Activated CD4-positive, alpha-beta T cell treated with anti-CD3 and anti-CD28 coated beads, Interleukin-2, amount 50 U/mL, for 16 hours (primary cell): ENCODE data around the gene PIP5K1B.

Experiments
- DNase-seq: peaks from one replicate; pipeline ENCODE4 v3.0.0-alpha.2; 2020

The PIP5K1B gene

DNA sequence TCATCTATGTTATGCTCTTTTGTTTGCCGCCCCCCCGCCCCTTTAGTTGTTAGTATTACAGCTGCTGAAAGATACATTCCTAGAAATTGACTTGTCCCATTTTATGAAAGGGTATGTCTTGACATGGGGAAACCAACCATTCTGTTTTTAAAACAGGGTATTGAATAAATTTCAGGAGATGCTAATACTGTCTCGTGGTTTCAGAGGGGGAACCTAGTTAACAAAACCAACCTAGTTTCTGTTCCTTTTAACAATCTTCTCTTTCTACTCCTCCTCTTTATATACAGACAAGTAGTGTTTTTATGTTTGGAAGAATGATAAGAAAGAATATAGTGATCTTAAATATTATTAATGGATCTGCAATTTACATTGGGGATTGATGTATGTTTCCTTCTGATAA lies 3.5 kb downstream of the PIP5K1B start:
- DNase-seq, result no peak

GRCh38 chr9:68709291-68710110 lies 4.5 kb downstream of the PIP5K1B start:
- no peak for DNase-seq

DNA sequence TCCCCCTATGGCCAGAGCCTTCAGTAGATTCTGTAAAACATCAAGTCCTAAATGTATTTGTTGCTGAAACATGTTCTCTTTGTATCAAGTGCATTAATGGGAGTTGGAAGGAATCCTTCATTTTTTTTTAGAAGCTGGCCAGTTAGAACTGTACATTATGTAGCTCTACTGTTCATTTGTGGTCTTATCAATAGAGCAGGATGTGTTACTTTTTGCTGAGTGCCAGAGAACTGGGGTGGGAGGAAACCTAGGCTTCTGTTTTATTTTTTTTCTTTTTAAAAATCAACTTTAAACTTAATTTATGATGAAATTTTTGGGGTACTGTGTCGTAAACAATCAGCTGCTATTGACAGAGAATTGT lies 5.1 kb downstream of the PIP5K1B start:
- DNase-seq, result no peak

DNA sequence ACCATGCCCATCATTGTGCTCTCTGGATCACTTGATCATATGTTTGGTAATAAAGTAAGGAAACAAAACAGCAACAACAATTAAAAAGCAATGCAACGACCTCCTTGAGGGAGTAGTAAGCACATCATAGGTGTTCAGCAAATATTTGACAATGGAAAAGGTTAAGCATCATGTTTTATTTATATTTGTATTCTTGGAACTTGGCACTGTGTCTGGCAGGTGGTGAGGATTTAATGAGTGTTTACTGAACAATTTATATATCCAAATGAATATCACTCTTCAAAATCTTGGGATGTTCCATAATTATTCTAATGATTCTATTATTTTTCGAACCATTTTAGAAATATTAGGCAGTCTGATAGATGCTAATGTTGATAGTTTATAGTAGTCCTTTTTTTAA lies 6.2 kb downstream of the PIP5K1B start:
- no peak for DNase-seq

- no peak for DNase-seq
These were observed 6.9 kb downstream of the PIP5K1B start for GRCh38 chr9:68711932-68712331.

- no peak for DNase-seq
These were observed 9.6 kb downstream of the PIP5K1B start for GRCh38 chr9:68714416-68715180.

DNA sequence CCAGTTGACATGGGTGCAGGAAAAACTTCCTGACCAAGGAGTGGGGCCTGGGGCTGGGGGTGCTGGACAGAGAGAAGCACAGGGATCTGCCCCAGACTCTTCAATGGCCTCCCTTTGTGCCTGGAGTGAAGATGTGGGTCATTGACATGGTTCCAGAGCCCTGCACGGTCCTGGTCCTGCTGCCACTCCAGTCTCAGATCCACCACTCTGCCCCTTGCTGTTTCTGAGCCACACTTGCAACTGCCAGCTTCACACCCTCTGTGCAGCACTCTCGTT lies 10.1 kb downstream of the PIP5K1B start:
- no peak for DNase-seq

DNA sequence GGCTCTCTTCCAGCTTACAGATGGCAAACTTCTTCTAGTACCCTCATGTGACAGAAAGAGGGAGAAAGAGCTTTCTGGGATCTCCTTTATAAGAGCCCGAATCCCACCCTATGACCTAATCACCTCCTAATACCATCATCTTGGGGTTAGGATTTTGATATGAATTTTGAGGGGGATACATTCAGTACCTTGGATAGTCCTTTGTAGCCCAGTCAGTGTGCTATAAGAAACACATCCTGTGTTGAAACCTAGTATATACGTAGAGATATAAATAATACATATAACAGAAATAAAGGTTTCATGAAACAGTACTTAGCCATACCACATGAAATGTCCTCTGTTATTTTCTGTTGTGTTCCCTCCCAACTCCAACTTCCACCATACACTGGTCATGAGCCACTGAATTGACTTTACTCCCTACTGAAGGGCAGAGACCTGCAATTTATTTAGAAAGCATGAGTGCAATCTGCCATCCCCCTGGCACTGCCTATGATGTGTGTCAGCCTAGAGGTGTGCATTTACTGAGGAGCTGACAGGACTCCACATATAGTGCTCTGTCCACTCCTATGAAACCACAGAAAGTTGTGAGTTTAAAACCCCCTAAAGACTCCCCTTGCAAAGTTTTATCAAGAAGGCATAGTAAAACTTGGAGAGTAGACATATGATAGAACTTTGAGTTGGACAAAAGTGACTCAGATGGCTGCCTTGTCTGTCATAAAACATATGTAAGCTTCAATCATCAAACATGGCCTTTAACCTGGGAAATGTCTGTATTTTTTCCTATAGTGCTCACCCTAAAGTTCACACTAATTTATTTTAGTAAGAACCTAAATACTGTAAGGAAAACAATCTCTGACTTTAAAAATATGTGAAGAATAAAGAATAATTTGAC lies 12.8 kb downstream of the PIP5K1B start:
- no peak for DNase-seq

GRCh38 chr9:68719847-68720246 lies 14.8 kb downstream of the PIP5K1B start:
- DNase-seq, result no peak

DNA sequence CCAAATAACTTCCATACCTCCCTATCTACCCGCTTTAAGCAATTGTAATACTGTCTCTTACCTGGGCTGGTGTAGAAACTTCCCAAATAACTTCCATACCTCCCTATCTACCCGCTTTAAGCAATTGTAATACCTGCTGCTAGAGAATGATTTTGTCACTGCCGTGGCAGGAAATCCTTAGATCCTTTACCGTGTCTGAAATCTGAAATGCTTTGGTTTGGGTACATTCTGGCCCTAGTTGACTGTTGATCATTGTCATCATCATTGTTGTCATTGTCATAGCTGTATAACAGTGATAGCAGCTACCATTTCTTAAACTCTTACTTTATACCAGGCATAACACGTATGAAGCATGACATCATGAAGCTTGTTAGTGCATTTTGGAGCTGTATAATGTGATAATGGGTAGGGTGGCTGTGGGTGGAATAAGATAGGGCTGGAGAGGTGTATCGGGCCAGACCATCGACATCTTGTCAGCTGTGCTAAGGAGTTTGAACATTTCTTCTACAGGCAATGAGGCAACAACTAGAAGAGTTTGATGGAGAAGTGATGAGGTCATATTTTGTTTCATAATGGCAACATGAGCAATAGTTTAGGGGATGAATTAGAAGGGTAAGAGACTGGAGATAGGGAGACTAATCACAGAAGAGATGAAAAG lies 15.7 kb downstream of the PIP5K1B start:
- no peak for DNase-seq

DNA sequence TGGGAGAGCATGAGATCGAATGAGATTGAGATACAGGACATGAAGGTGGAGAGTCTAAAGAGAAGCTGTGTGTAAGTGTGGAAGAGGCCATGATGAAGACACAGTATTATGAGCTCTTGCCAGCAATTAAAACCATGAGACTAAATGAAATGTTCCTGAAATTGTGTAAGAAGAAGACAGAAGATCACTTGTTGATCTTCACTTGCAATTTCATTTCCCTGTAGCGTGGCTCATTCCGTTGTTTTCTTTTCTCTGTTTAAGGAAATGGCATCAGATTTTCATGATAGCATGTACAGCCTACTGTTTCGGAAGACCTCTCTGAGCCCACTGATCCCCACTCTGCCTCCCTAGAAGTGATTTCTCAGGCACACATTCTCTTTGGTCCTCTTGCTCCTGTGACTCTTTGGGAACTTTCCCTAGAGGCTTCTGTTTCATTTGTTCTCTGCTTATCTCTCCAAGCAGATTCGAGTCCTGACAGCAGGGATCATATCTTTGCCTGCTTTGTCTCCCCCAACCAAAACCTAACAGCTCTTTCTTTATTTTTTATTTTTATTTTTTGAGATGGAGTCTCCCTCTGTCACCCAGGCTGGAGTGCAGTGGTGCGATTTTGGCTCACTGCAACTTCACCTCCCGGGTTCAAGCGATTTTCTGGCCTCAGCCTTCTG lies 16.8 kb downstream of the PIP5K1B start:
- no peak for DNase-seq

DNA sequence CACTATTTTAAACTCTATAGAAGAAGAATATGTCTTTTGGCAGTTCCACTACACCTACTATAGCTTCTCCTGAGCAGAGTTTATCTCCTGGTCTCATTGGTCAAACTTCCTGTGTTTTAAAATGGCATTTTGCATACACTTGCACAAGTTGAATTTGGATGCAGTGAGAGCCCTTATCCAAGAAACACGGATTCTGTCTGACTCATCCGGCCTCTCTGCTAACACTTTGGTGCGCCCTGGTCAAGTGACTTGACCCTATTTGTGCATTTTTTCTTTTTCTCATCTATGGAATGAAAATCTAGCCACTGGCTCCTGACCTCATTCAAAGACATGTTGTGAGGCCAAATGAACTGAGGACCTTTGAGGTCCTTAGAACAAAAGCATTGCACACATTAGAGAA lies 20.0 kb downstream of the PIP5K1B start:
- no peak for DNase-seq

DNA sequence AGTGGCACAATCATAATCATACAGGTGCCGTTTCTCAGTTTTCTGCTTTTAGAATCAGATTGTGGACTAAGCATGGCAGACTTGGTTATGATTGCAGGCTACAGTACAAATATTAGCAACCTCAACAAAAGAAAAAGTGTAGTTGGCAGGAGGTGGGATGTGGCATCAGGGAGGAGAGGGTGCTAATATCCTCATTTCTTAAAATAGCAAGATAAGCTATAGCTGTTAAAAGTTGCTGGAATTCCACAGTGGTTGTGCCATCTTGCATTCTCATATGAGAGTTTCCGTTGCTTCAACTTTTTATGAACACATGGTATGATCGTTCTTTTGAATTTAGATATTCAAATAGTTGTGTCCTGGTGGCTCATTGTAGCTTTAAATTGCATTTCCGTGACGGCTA lies 21.4 kb downstream of the PIP5K1B start:
- no peak for DNase-seq

DNA sequence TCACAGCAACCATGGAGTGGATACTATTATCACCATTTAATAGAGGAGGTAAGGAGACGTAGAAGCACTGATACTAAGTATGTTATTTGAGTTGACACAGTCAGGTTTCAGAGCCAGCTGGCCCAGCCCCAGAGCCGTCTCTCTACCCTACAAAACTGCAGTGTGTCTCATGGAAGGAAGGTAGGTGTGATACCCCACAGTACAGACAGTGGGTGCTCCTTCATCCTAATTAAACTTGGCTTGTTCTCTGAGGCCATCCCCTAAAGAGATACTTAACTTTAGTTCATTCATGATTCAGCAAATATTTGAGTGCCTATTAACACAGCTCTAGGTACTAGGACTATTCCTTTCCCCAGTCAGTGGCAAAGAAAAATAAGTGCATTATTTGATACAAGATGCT lies 22.6 kb downstream of the PIP5K1B start:
- DNase-seq, result no peak

DNA sequence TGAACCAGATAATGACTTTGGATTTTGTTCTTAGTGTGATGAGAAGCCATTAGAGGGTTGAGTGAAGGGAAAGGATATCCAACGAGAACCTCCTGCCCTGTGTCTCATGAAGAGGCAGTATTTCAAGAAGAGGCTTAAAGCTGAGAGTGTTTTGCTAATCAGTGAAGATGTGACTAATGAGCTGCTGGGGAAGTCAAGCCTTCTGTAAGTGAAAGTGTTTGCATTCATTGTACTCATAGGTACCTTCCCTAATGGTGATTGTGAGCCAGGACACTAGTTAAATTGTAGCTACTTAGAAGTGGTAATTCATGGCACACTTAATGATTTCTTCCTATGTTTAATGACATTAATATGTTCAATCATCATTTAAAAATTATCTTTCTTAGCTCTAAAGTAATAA lies 23.7 kb downstream of the PIP5K1B start:
- no peak for DNase-seq

DNA sequence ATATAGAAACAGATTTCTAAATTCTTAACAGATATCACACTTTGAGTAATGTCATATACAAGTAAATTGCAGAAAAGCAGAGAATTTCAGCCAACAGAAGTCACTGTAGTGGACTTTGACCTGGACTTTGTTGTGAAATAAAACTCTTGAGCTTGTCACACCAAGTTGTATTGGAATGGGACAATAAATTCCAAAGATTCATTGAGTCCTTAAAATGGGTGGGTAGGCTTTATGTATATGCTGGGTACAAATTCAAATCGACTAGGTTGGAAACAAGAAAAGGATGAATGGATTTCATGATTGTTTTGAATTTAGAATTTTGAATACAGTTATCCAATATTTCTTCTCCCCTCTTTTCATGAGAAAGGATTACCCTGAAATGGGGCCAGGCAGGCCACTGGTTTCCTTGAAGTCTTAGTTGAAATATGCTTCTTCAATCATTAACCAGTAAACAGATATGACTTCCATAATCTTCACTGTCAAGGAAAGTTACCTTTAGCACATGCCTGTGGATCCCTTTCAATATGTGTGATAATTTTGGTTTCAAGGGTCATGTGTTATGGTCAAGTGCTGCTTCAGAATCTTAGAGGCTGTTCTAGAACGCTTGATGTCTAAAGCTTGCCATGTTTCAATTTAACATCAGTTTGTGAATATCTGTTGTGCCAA lies 25.7 kb downstream of the PIP5K1B start:
- DNase-seq, result no peak

DNA sequence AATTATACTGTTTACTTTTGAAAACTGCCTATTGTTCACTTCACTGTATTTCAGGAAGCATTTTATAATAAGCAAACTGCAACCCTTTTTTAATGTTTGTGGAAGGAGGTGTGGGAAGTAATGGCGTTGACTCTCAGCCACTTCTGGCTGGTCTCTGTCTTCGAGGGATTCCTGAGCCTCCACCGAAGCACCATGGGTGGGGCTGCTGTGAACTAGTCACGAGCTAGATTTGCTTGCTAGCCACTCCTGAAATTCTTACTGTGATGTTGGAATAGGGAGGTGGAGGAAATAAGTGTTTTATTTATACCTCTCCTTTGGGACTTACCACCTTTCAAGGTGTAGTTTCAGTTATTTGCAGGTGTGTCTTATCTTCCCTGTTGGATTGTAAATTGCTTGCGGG lies 26.8 kb downstream of the PIP5K1B start:
- no peak for DNase-seq

GRCh38 chr9:68732405-68733020 lies 27.5 kb downstream of the PIP5K1B start:
- no peak for DNase-seq

- DNase-seq, result no peak
These were observed 28.0 kb downstream of the PIP5K1B start for GRCh38 chr9:68733021-68733405.

DNA sequence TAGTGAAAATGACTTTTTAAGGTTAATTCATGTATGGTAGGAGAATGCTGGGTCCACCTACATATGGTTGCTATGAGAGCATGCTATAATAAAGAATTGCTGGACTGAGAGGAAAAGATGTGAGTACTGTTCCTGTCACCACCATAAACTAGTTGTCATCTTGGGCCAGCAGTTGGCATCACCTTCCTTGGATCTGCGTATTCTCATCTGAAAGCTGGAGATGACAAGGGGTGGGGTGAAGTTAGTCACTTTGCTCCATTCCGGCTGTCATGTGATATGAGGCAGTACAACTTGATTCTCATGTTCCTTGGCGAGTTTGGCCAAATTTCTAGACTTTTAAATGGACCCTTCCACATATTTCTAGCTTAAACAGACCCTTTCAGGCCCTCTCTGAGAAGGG lies 33.3 kb downstream of the PIP5K1B start:
- DNase-seq, result no peak

DNA sequence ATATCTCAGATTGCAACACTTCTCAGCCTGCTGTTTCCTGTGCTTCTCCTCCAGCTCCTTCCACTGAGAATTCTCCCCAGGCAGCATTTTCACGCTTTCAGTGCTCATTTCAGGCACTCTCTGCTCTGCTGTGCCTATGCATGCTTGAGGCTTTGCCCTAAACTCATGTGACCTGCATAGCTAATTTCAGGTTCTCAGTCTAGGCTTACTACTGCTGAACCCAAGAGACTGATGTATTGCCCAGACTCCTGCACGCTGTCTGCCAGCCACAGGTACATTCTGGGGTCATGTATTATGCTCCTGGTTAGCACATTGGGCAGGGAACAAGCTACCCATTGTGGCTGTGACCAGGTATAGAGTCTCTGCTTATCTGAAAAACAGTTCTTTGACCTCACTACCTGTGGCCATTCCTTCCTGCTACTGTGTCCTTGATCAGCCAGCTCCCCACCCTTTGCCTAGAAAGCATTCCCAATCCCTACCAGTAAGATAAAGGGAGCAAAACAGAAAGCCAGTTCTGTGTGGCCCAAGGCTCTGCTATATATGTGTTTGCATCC lies 34.7 kb downstream of the PIP5K1B start:
- DNase-seq, result no peak
